Measurements from ENCODE around the gene CAPN1. TPM values are rescaled to one million over a fixed set of nuclear protein-coding genes. Genes with fewer than 3 reads are reported as not detected.

CAPN1 gene
- total RNA-seq, result 168 and 220 TPM in 2 replicates

DNA sequence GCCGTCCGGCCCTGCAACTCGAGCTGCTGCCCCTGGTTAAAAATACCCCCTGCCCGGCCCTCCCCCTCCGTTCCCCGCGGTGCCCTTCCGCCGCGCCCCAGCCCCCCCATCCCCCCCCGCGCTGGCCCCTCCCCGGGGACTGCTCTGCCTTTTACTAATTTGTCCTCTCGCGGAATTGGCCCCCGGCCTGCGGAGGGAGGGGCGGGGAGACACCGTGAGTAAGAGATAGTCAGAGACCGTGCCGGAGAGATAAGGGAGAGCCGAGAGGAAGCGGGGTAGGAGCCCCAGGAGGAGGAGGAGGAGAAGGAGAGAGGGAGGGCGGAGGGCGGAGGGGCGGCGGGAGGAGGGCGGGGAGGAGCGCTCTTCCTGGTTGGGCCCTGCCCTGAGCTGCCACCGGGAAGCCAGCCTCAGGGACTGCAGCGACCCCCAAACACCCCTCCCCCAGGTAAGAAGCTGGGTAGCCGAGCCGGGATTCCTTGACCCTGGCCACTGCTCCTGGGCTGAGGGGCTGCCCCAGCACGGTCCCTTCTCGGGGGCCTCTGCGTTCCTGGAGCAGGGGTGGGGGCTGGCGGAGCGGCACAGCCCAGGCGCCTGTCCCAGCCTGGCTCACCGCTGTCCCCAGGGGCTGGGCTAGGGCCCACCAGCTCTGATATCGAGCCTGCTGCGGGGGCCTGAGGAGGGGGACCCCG is at the start of gene CAPN1:
TSS of gene CAPN1 (plus strand) at position 360 of the 689 bp plus-strand sequence. CDS start 774 bp downstream, outside the sequence.

GRCh38 chr11:65134240-65134951 is 47.3 kb upstream of the CAPN1 start, which contains the start of gene SYVN1:
Gene SYVN1, minus strand, starts transcription at chr11:65134519. Its CDS starts 918 bp downstream, at chr11:65133601.

GRCh38 chr11:65170058-65170534 is 11.6 kb upstream of the CAPN1 start, which contains the start of gene SPDYC:
Gene SPDYC, plus strand, starts transcription at chr11:65170233. Its CDS starts 1,125 bp downstream, at chr11:65171358.

Other genes starting within 250 kb of the CAPN1 start
- gene GPHA2, start 246.0 kb upstream of the CAPN1 start, total RNA-seq, result not detected in 2 replicates
- gene MAJIN, start 209.8 kb upstream of the CAPN1 start, total RNA-seq, result not detected in 2 replicates
- gene BATF2, start 185.0 kb upstream of the CAPN1 start, total RNA-seq, result 1.8 and 3.2 TPM in 2 replicates
- 187 and 226 TPM in 2 replicates for gene ARL2, start 167.8 kb upstream of the CAPN1 start, total RNA-seq
- gene SNX15, start 154.5 kb upstream of the CAPN1 start, total RNA-seq, result 13.4 and 15.6 TPM in 2 replicates
- 6.7 and 16.2 TPM in 2 replicates for gene SAC3D1, start 140.7 kb upstream of the CAPN1 start, total RNA-seq
- gene NAALADL1, start 123.4 kb upstream of the CAPN1 start, total RNA-seq, result 38.9 and 41.3 TPM in 2 replicates
- 6.1 and 17.3 TPM in 2 replicates for gene CDCA5, start 97.9 kb upstream of the CAPN1 start, total RNA-seq
- gene ZFPL1, start 97.7 kb upstream of the CAPN1 start, total RNA-seq, result 51.3 and 69.4 TPM in 2 replicates
- gene VPS51, start 85.7 kb upstream of the CAPN1 start, total RNA-seq, result 155 and 557 TPM in 2 replicates
- 16.8 and 32.3 TPM in 2 replicates for gene TM7SF2, start 70.1 kb upstream of the CAPN1 start, total RNA-seq
- 22.7 and 23.7 TPM in 2 replicates for gene ZNHIT2, start 64.2 kb upstream of the CAPN1 start, total RNA-seq
- 511 and 807 TPM in 2 replicates for gene FAU, start 59.8 kb upstream of the CAPN1 start, total RNA-seq
- 55.3 and 71.5 TPM in 2 replicates for gene MRPL49, start 59.6 kb upstream of the CAPN1 start, total RNA-seq
- 20.6 and 34.6 TPM in 2 replicates for gene SYVN1, start 47.4 kb upstream of the CAPN1 start, total RNA-seq
- gene SPDYC, start 11.7 kb upstream of the CAPN1 start, total RNA-seq, result not detected in 2 replicates
- 11.7 and 18.0 TPM in 2 replicates for gene POLA2, start 80.0 kb downstream of the CAPN1 start, total RNA-seq
- gene CDC42EP2, start 132.9 kb downstream of the CAPN1 start, total RNA-seq, result 20.4 and 29.7 TPM in 2 replicates
- 38.0 and 62.0 TPM in 2 replicates for gene DPF2, start 151.9 kb downstream of the CAPN1 start, total RNA-seq
- gene TIGD3, start 172.8 kb downstream of the CAPN1 start, total RNA-seq, result 0.88 TPM in 1 of 2 replicates, not detected in the other
- 0.65 and 1.4 TPM in 2 replicates for gene SLC25A45, start 200.7 kb downstream of the CAPN1 start, total RNA-seq
- 22.4 and 39.4 TPM in 2 replicates for gene FRMD8, start 204.7 kb downstream of the CAPN1 start, total RNA-seq
- 5.8 and 26.1 TPM in 2 replicates for gene NEAT1, start 240.9 kb downstream of the CAPN1 start, total RNA-seq

Measured in epithelial cell of alveolus of lung (primary cell).